ENCODE data around the gene DDX60.

DNA sequence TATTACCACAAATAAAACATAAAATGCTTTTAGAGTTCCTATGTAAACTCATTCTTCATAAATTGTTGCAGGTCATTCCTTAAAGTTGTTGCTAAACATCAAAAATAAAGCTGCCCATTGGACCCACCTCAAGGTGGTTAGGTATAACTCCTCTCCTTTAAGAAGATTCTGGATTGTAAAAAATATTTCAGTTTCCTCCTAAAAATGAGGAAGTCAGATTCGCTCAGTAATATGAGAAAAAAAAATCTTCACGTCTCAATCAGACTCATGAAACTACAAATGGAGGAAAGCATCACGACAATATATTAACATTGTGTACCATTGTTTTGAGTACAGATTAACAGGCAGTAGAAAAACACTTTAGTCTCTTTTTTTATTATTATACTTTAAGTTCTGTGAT lies 105.9 kb downstream of the DDX60 start:
- TF ChIP-seq, protein P1, sequence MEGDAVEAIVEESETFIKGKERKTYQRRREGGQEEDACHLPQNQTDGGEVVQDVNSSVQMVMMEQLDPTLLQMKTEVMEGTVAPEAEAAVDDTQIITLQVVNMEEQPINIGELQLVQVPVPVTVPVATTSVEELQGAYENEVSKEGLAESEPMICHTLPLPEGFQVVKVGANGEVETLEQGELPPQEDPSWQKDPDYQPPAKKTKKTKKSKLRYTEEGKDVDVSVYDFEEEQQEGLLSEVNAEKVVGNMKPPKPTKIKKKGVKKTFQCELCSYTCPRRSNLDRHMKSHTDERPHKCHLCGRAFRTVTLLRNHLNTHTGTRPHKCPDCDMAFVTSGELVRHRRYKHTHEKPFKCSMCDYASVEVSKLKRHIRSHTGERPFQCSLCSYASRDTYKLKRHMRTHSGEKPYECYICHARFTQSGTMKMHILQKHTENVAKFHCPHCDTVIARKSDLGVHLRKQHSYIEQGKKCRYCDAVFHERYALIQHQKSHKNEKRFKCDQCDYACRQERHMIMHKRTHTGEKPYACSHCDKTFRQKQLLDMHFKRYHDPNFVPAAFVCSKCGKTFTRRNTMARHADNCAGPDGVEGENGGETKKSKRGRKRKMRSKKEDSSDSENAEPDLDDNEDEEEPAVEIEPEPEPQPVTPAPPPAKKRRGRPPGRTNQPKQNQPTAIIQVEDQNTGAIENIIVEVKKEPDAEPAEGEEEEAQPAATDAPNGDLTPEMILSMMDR (IDR thresholded peaks at IDR 0.05; ENCODE audit: extremely low read depth in 1 of 2, insufficient read depth in 1 of 2, low read depth in 1 of 2, low read length in 2 of 2): no peak
- no peak for TF ChIP-seq POLR2AphosphoS5 (IDR thresholded peaks at IDR 0.05; ENCODE audit: insufficient read depth, low read depth, low read length)
- no peak for TF ChIP-seq POLR2A (IDR thresholded peaks at IDR 0.05; ENCODE audit: low read depth, low read length)
- no peak for TF ChIP-seq EZH2 (IDR thresholded peaks at IDR 0.05; ENCODE audit: borderline replicate concordance, low read depth, low read length, severe bottlenecking)
- TF ChIP-seq MYC (IDR thresholded peaks at IDR 0.05; ENCODE audit: low read depth, low read length): no peak
- no peak for TF ChIP-seq JUN (IDR thresholded peaks at IDR 0.05; ENCODE audit: borderline replicate concordance, insufficient read depth, insufficient read length, low read depth)
- TF ChIP-seq, protein P2, sequence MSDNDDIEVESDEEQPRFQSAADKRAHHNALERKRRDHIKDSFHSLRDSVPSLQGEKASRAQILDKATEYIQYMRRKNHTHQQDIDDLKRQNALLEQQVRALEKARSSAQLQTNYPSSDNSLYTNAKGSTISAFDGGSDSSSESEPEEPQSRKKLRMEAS (IDR thresholded peaks at IDR 0.05; ENCODE audit: insufficient read depth, insufficient read length): no peak
- no peak for TF ChIP-seq GATA2 (IDR thresholded peaks at IDR 0.05; ENCODE audit: insufficient read depth, insufficient read length, low read depth, low read length)
- no peak for TF ChIP-seq FOS (IDR thresholded peaks at IDR 0.05; ENCODE audit: borderline replicate concordance, insufficient read depth, low read length)

Data from endothelial cell of umbilical vein (primary cell).